DOHH2 (cell line): ENCODE measurements around the gene METTL1.
A peak's percentile ranks its signal among the peaks of the same experiment; 100 is the strongest.

ENCODE experiments used
- H3F3A ChIP-seq: fragments of 200-600 bp; sonication (generic), shearing (Covaris generic); 2 replicates; pipeline ENCODE4 v1.6.0; 2016; ENCODE audit warnings: antibody characterized with exemption, mild to moderate bottlenecking; ENCODE audit not compliant: control insufficient read depth, insufficient read depth
- H3K27ac ChIP-seq: fragments of 200-600 bp; sonication (generic); 2 replicates; pipeline ENCODE4 v1.5.1; 2014; ENCODE audit warnings: low read depth, mild to moderate bottlenecking, low read length, moderate library complexity
- H3K27me3 ChIP-seq: fragments of 200-600 bp; sonication (generic); 2 replicates; pipeline ENCODE4 v1.6.1; 2014; ENCODE audit warnings: mild to moderate bottlenecking, low read length, mixed read lengths; ENCODE audit not compliant: control insufficient read depth
- H3K36me3 ChIP-seq: fragments of 200-600 bp; sonication (generic); 2 replicates; pipeline ENCODE4 v1.6.1; 2014; ENCODE audit warnings: mild to moderate bottlenecking, low read length, moderate library complexity, mixed read lengths; ENCODE audit not compliant: control insufficient read depth
- H3K4me1 ChIP-seq: fragments of 200-600 bp; sonication (generic); 2 replicates; pipeline ENCODE4 v1.6.1; 2014; ENCODE audit warnings: mild to moderate bottlenecking, low read length, mixed read lengths; ENCODE audit not compliant: control insufficient read depth
- H3K4me2 ChIP-seq: fragments of 200-600 bp; sonication (generic); 2 replicates; pipeline ENCODE4 v1.6.0; 2014; ENCODE audit warnings: mild to moderate bottlenecking, low read length, moderate library complexity
- H3K4me3 ChIP-seq: fragments of 200-600 bp; sonication (generic); 2 replicates; pipeline ENCODE4 v1.5.1; 2014; ENCODE audit warnings: mild to moderate bottlenecking, low read length, mixed read lengths
- H3K79me2 ChIP-seq: fragments of 200-600 bp; sonication (generic); 2 replicates; pipeline ENCODE4 v1.6.1; 2014; ENCODE audit warnings: mild to moderate bottlenecking, low read length, mixed read lengths; ENCODE audit not compliant: control insufficient read depth
- H3K9me2 ChIP-seq: fragments of 200-600 bp; sonication (generic); replicated peaks from 2 replicates; pipeline ENCODE4 v1.6.1; 2014; ENCODE audit warnings: mild to moderate bottlenecking, low read length, mixed read lengths; ENCODE audit not compliant: control insufficient read depth
- H3K9me3 ChIP-seq: fragments of 200-600 bp; sonication (generic); 2 replicates; pipeline ENCODE4 v1.6.1; 2014; ENCODE audit warnings: antibody characterized with exemption, low read length, mixed read lengths; ENCODE audit not compliant: control insufficient read depth, insufficient read depth
- H4K20me1 ChIP-seq: fragments of 200-600 bp; sonication (generic); 2 replicates; pipeline ENCODE4 v1.6.0; 2014; ENCODE audit warnings: low read depth, mild to moderate bottlenecking, antibody characterized with exemption, low read length, moderate library complexity; ENCODE audit not compliant: control insufficient read depth, insufficient read depth
- EZH2phosphoT487 ChIP-seq: fragments of 200-600 bp; sonication (generic); IDR thresholded peaks from 2 replicates; pipeline ENCODE4 v1.6.1; 2017; ENCODE audit warnings: borderline replicate concordance, mild to moderate bottlenecking, antibody characterized with exemption, low read length, moderate library complexity, mixed read lengths
- TF ChIP-seq, protein P1 (sequence below): fragments of 200-600 bp; sonication (generic); IDR thresholded peaks from one replicate; pipeline ENCODE4 v1.5.1; 2014; ENCODE audit warnings: antibody characterized with exemption, mild to moderate bottlenecking, low read depth, low read length; ENCODE audit not compliant: poor library complexity, severe bottlenecking

The METTL1 gene

DNA sequence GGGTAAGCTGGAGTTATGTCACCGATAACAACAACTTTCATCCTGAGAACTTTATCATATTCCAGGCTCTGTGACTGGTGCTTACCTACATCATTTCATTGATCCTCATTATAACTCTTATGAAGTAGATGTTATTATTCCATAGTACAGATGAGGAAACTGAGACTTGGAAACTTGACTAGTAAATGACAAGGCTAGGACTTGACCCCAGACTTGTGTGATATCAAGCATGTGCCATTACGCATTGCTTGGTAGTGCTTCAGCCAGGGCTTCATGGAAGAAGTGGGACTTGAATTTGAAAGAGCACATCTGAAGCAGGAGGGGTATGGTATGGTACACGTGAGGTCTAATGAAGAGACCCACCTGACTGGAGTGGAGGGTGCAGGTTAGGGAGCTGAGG is 34.8 kb upstream of the METTL1 start:
- H3K36me3 ChIP-seq, result no peaks in the 10 kb centered on the region
- no peaks in the 10 kb centered on the region for H3K9me2 ChIP-seq
- TF ChIP-seq, protein P1, sequence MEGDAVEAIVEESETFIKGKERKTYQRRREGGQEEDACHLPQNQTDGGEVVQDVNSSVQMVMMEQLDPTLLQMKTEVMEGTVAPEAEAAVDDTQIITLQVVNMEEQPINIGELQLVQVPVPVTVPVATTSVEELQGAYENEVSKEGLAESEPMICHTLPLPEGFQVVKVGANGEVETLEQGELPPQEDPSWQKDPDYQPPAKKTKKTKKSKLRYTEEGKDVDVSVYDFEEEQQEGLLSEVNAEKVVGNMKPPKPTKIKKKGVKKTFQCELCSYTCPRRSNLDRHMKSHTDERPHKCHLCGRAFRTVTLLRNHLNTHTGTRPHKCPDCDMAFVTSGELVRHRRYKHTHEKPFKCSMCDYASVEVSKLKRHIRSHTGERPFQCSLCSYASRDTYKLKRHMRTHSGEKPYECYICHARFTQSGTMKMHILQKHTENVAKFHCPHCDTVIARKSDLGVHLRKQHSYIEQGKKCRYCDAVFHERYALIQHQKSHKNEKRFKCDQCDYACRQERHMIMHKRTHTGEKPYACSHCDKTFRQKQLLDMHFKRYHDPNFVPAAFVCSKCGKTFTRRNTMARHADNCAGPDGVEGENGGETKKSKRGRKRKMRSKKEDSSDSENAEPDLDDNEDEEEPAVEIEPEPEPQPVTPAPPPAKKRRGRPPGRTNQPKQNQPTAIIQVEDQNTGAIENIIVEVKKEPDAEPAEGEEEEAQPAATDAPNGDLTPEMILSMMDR, result no peak
- no peak for TF ChIP-seq EZH2phosphoT487

DNA sequence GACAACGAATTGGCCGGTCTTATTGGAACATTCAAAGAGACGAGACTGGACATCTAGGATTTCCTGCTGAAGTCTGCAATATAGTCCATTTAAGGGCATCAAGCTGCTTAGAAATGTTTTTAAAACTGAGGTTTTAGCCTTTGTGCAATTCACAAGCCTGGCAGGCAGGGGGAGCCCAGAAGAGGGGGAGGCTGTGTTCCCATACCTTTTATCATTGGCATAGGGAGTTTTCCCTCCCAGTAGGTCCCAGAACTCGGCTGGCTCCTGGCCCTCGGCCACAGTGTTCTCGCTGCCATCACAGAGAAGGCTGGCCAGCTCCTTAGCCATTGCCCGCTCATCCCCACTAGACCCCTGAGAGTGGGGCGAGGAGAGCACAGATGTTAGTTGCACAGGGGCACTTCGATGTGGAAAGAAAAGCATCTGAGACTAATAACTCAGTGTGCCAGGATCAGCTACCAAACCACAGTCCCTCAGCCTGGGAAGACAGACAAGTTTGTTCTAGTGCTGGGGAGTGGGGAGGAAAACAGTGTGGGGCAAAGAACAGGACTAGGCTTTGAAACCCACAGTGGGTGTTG is 31.5 kb upstream of the METTL1 start:
- H3F3A ChIP-seq, result no peaks in the 10 kb centered on the region
- TF ChIP-seq EZH2phosphoT487, result no peak
- TF ChIP-seq, protein P1, result peak; percentile 83
- H3K4me3 ChIP-seq, result no peak overlapping the region
- H3K4me2 ChIP-seq, result no peak overlapping the region
- H4K20me1 ChIP-seq, result no peaks in the 10 kb centered on the region
- peaks cover 11% of the 10 kb centered on the region; the same call in 1 of the 2 replicates for H3K36me3 ChIP-seq
- H3K4me1 ChIP-seq, result no peaks in the 10 kb centered on the region
- no peak overlapping the region for H3K27ac ChIP-seq
- no peaks in the 10 kb centered on the region for H3K79me2 ChIP-seq
- H3K27me3 ChIP-seq, result no peaks in the 10 kb centered on the region
- no peaks in the 10 kb centered on the region for H3K9me2 ChIP-seq
- H3K9me3 ChIP-seq, result no peaks in the 10 kb centered on the region

More for the DNA sequence above, 34.8 kb upstream of the METTL1 start:
- Histone ChIP-seq H3K4me2 (no peak overlapping the region), H3K27me3 (no peaks in the 10 kb centered on the region), H3K4me3 (no peak overlapping the region), H3F3A (no peaks in the 10 kb centered on the region), H3K4me1 (no peaks in the 10 kb centered on the region), H4K20me1 (no peaks in the 10 kb centered on the region), H3K27ac (no peak overlapping the region), H3K9me3 (no peaks in the 10 kb centered on the region), H3K79me2 (no peaks in the 10 kb centered on the region)

DNA sequence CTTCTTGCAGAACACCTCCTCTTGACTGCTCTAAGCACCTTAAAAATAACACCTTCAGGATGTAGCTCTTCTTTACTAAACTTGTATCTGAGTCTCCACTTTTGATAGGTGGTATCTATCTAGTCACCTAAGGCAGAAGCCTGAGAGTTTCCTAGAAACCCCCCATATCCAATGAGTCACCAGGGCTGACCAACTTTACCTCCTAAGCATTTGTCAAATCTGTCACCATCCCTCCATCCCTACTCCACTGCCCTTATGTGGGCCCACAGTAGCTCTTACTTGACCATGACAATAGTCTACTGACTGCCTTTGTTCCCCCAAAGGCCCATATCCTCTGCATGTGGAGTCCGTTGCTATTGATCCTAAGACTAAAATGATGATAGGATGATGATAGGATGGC is 30.7 kb upstream of the METTL1 start:
- H3K27me3 ChIP-seq, result no peaks in the 10 kb centered on the region
- H3K9me3 ChIP-seq, result no peaks in the 10 kb centered on the region
- no peaks in the 10 kb centered on the region for H3K79me2 ChIP-seq
- no peaks in the 10 kb centered on the region for H3K4me1 ChIP-seq
- H3F3A ChIP-seq, result 0 out of 2 replicates have a peak, but pooled peaks cover 2% of the 10 kb centered on the region
- no peak overlapping the region for H3K4me2 ChIP-seq
- TF ChIP-seq EZH2phosphoT487, result no peak
- TF ChIP-seq, protein P1, result no peak
- no peaks in the 10 kb centered on the region for H4K20me1 ChIP-seq
- H3K36me3 ChIP-seq, result peaks cover 13% of the 10 kb centered on the region
- no peak overlapping the region for H3K4me3 ChIP-seq
- H3K27ac ChIP-seq, result no peak overlapping the region
- no peaks in the 10 kb centered on the region for H3K9me2 ChIP-seq
